Naive thymus-derived CD4-positive, alpha-beta T cell (primary cell): ENCODE measurements around the gene PGC. TPM values are rescaled to one million over a fixed set of nuclear protein-coding genes. Genes with fewer than 3 reads are reported as not detected.

Experiments used
- ATAC-seq: fragments of 150-1000 bp; cut with Tn5 transposase; 2 replicates; pipeline ENCODE4 v1.10.0; 2021; ENCODE audit warnings: mild to moderate bottlenecking, moderate library complexity
- CTCF ChIA-PET: fragments of 350-600 bp; sonication (Branson Sonifier 250); formaldehyde crosslinking; loops from one replicate; lab custom pipeline; 2021; ENCODE audit warnings: antibody characterized with exemption; lab: Charles Lee
- POLR2A ChIA-PET: fragments of 350-600 bp; sonication (Branson Sonifier 250); formaldehyde crosslinking; loops from one replicate; lab custom pipeline; 2021; ENCODE audit warnings: antibody characterized with exemption, inconsistent platforms; lab: Charles Lee
- DNase-seq, 9 donors: peaks; one replicate each; pipeline versions ENCODE4 v3.0.0 to v3.0.0-alpha.2; 2020 to 2022; ENCODE audit warnings: mixed read lengths in 1 of 9
- H3K27ac ChIP-seq: one replicate; pipeline ENCODE4 v1.7.0; 2013; ENCODE audit warnings: mild to moderate bottlenecking, low read depth, low read length, moderate library complexity
- H3K27me3 ChIP-seq, 2 donors: one replicate each; pipeline ENCODE4 v1.7.0; 2013; ENCODE audit warnings: low read length in 2 of 2, mild to moderate bottlenecking in 2 of 2, moderate library complexity in 2 of 2; ENCODE audit not compliant: control insufficient read depth in 2 of 2, insufficient read depth in 2 of 2
- H3K36me3 ChIP-seq, 3 experiments: 1 replicate in 2 of 3; 2 replicates in 1 of 3; pipeline ENCODE4 v1.7.0; 2013; ENCODE audit warnings: low read length in 3 of 3, mild to moderate bottlenecking in 3 of 3, moderate library complexity in 1 of 3; ENCODE audit not compliant: insufficient read depth in 3 of 3, control insufficient read depth in 2 of 3
- H3K4me1 ChIP-seq, 2 donors: one replicate each; pipeline ENCODE4 v1.7.0; 2013; ENCODE audit warnings: low read length in 2 of 2, mild to moderate bottlenecking in 2 of 2, moderate library complexity in 1 of 2; ENCODE audit not compliant: control insufficient read depth in 2 of 2, insufficient read depth in 2 of 2
- H3K4me3 ChIP-seq: 2 replicates; pipeline ENCODE4 v1.7.0; 2013; ENCODE audit warnings: mild to moderate bottlenecking, low read length
- H3K9me3 ChIP-seq, 3 experiments: 1 replicate in 2 of 3; 2 replicates in 1 of 3; pipeline ENCODE4 v1.7.0; 2013; ENCODE audit warnings: low read length in 3 of 3; ENCODE audit not compliant: control insufficient read depth in 2 of 3
- H3K27ac Mint-ChIP-seq, 9 donors: one replicate each; pipeline ENCODE4 v1.8.0; 2020 to 2022; ENCODE audit warnings: mixed read lengths in 9 of 9, mild to moderate bottlenecking in 8 of 9, moderate library complexity in 5 of 9, inconsistent platforms in 2 of 9
- H3K27me3 Mint-ChIP-seq, 5 donors: one replicate each; pipeline ENCODE4 v1.8.0; 2021 to 2022; ENCODE audit warnings: mixed read lengths in 5 of 5, mild to moderate bottlenecking in 1 of 5
- H3K36me3 Mint-ChIP-seq, 5 donors: one replicate each; pipeline ENCODE4 v1.8.0; 2020 to 2022; ENCODE audit warnings: mixed read lengths in 5 of 5, mild to moderate bottlenecking in 3 of 5, inconsistent platforms in 1 of 5
- H3K4me1 Mint-ChIP-seq, 7 donors: one replicate each; pipeline ENCODE4 v1.8.0; 2020 to 2022; ENCODE audit warnings: mixed read lengths in 7 of 7, mild to moderate bottlenecking in 3 of 7, inconsistent platforms in 1 of 7
- H3K4me3 Mint-ChIP-seq, 10 donors: one replicate each; pipeline ENCODE4 v1.8.0; 2020 to 2022; ENCODE audit warnings: mild to moderate bottlenecking in 10 of 10, mixed read lengths in 10 of 10, moderate library complexity in 6 of 10, inconsistent platforms in 2 of 10
- H3K9me3 Mint-ChIP-seq, 11 donors: one replicate each; pipeline ENCODE4 v1.8.0; 2020 to 2022; ENCODE audit warnings: mixed read lengths in 11 of 11, mild to moderate bottlenecking in 4 of 11, inconsistent platforms in 1 of 11, moderate library complexity in 1 of 11
- intact Hi-C, 2 donors: fragments of 100-400 bp; cut with micrococcal nuclease; formaldehyde crosslinking; loops; one replicate each; pipeline ENCODE4 v1.15.1; 2023
- polyA plus RNA-seq, 2 donors: library from polyadenylated mRNA; unstranded; fragments of 300-500 nt; fragmentation: Illumina TruSeq; gene quantifications; one replicate each; pipeline ENCODE4 v1.2.3, GENCODE V29; 2021
- total RNA-seq, 6 experiments: library from RNA in 5 of 6; stranded (reverse) in 5 of 6; gene quantifications; 1 replicate in 5 of 6; 2 replicates in 1 of 6; pipeline ENCODE4 v1.2.3 and lab custom pipeline; 2021 to 2026

PGC gene
- total and polyA plus RNA-seq, 7 experiments from 2014 or later: not detected

DNA sequence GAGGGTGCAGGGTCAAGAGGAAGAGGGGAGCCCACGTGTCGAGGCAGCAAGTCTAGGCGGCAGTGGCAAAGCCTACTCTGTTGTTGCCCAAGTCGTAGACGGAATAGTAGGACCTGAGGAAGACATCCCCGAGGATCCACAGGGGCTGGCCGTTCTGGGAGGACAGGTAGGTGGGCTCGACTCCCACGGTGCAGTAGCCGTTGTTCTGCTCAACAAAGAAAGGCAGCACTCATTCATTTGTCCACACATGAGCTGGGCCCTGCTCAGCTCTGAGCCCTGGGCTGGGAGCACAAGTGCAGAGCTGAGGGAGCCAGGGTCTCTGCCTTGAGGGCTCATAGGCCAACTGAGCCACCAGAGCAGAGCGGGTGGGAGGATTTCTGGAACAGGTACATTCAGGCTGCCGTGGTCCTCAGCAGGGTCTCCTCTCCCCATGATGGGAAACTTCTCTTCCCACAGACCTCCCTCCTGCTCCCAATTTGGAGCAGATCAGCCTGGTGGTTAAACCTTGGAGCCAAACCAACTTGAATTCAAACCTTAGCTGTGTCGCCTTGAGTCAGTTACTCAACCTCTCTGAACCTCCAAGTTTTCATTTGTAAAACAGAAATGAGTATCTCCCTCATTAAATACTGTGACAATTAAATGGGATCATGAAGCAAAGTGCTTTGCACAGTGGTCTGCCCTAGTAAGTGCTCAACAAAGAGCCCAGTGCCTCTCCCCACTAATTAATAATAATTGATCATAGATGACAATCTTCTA, 10.2 kb downstream of the PGC start:
- Mint-ChIP-seq H3K4me3 (peak overlapping the region in 2 of 10 donors; percentile 15 to 34), H3K9me3 (no peaks in the 10 kb centered on the region), H3K4me1 (peaks cover 7 to 23% (median 17%) of the 10 kb centered on the region in 7 donors), H3K36me3 (no peaks in the 10 kb centered on the region), H3K27ac (no peak overlapping the region), H3K27me3 (no peaks in the 10 kb centered on the region)
- ATAC-seq (no peak), DNase-seq (no peak)
- ChIA-PET CTCF (no interaction called here), POLR2A (no interaction called here)
- H3K36me3 ChIP-seq: peaks cover 0 to 4% (median 0%) of the 10 kb centered on the region in 3 experiments
- no peaks in the 10 kb centered on the region for H3K9me3 ChIP-seq
- H3K27ac ChIP-seq: no peak overlapping the region
- peaks cover 23 to 25% of the 10 kb centered on the region in 2 donors for H3K4me1 ChIP-seq
- no peak overlapping the region for H3K4me3 ChIP-seq
- no peaks in the 10 kb centered on the region for H3K27me3 ChIP-seq
- intact Hi-C loops: loop anchor here in 1 of 2 donors (10.0 kb wide), 2 partner anchors 1318 to 1488 kb away; partner anchors contain the start of genes CUL7, DNPH1, KLC4 and MRPL2

DNA sequence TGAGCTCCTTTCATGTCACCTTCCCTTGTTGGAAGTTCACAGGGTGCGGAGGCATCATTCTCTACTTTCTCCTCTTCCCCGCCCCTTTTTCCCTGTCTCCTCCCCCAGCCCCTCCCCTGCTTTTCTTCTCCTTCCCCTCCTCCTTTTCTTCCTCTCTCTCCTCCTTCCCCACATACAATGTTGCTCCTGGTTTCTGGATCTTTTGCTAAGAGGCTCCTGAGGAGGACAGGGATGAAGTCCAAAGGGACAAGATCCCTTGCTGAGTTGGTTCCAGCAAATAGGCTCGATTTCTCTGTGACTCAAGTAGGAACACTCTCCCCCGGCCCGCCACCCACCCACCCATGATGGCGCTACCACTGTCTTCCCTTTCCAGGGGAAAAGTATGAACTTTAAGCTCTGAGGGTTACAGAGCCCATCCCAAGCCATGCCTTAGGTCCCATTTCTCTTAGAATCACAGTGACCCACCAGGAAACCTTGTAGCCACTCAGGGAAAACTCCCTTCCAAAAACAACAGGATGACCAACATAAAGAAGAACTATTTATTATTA, 10.9 kb downstream of the PGC start:
- ATAC-seq (no peak), DNase-seq (no peak)
- ChIA-PET CTCF (interaction anchor here (1.0 to 2.3 kb wide), 2 partner anchors 17 to 51 kb away, joined by 3 to 12 read pairs; partner anchors contain the start of gene TOMM6), POLR2A (interaction anchor here (0.6 kb wide), 2 partner anchors 831 to 1647 kb away, joined by 3 to 4 read pairs; no protein-coding TSS in a partner anchor)
- intact Hi-C loops: loop anchor here in 1 of 2 donors (10.0 kb wide), 2 partner anchors 1319 to 1489 kb away; partner anchors contain the start of genes CUL7, DNPH1, KLC4 and MRPL2
- H3K27me3 Mint-ChIP-seq: no peaks in the 10 kb centered on the region
- peak overlapping the region in 1 of 9 donors; percentile 34 for H3K27ac Mint-ChIP-seq
- H3K36me3 ChIP-seq: peaks cover 0 to 4% (median 0%) of the 10 kb centered on the region in 3 experiments
- H3K36me3 Mint-ChIP-seq: no peaks in the 10 kb centered on the region
- no peak overlapping the region for H3K27ac ChIP-seq
- peak overlapping the region in 5 of 10 donors; percentile 23 to 85 (median 41) for H3K4me3 Mint-ChIP-seq
- H3K27me3 ChIP-seq: no peaks in the 10 kb centered on the region
- peaks cover 28 to 31% of the 10 kb centered on the region in 2 donors for H3K4me1 ChIP-seq
- H3K4me3 ChIP-seq: no peak overlapping the region
- no peaks in the 10 kb centered on the region for H3K9me3 ChIP-seq
- H3K9me3 Mint-ChIP-seq: no peaks in the 10 kb centered on the region
- H3K4me1 Mint-ChIP-seq: peaks cover 10 to 27% (median 21%) of the 10 kb centered on the region in 7 donors

DNA sequence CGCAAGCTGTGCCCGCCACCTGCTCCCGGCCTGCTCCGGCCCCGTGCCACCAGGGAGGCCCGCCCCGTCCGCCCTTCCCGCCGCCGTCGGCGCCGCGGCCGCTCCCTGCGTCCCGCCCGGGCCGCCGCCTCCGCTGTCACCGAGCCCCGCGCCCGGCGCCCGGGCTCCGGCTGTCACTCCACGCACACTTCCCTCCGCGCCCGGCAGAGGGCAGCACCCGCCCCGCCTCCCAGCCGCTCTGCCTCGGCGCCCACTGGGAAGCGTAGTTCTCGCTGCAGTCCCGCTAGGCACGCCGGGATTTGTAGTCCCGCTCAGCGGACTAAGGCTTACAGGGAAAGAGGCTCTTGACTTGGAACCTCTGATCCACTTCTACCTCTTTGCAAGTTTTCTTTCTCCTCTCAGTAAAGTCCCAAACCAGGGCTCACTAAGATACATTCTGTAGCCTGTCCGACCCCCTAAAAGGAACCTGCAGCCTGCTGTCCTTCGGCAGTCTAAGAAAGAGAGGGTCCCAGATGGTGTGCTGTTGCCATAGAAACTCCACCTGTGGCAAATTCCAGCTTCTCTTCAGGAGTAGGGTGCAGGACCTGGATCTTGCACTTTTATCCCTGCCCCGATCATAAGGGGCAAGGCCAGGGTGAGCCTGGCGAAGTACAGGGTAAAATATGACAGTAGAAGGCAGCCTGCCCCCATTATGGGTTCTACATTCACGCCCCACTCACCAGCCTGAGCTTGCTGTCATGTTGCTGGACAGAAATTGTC, 11.6 kb downstream of the PGC start, which contains the start of gene TFEB:
TFEB (minus strand) TSS at position 182 of the 759 bp plus-strand sequence. CDS start 44,395 bp downstream, outside the sequence.
- ChIA-PET POLR2A (interaction anchor here (0.6 to 2.2 kb wide), 4 partner anchors 49 to 1648 kb away, joined by 3 to 7 read pairs (median 4); no protein-coding TSS in a partner anchor), CTCF (interaction anchor here (0.6 to 2.3 kb wide), 3 partner anchors 16 to 52 kb away, joined by 3 to 12 read pairs (median 3); partner anchors contain the start of gene TOMM6)
- Mint-ChIP-seq H3K4me1 (peaks cover 14 to 33% (median 25%) of the 10 kb centered on the region in 7 donors), H3K36me3 (no peaks in the 10 kb centered on the region), H3K9me3 (no peaks in the 10 kb centered on the region), H3K27me3 (no peaks in the 10 kb centered on the region), H3K4me3 (peak within 1 kb of the TSS; percentile 66 to 89 (median 80)), H3K27ac (peak within 1 kb of the TSS in 8 of 9 donors; percentile 34 to 84 (median 62))
- intact Hi-C loops: loop anchor here (1.0 to 10.0 kb wide), 19 partner anchors 28 to 1893 kb away; partner anchors contain the start of genes BYSL (in 2 of the 2), MED20 (in 2 of the 2), MRPS10 (in 2 of the 2) and PRICKLE4 (in 2 of the 2)
- peak; percentile 87 for ATAC-seq
- Histone ChIP-seq H3K4me3 (peak within 1 kb of the TSS; percentile 57), H3K27ac (peak within 1 kb of the TSS; percentile 80), H3K36me3 (peaks cover 0 to 4% (median 0%) of the 10 kb centered on the region in 3 experiments), H3K4me1 (peaks cover 33 to 38% of the 10 kb centered on the region in 2 donors), H3K9me3 (no peaks in the 10 kb centered on the region), H3K27me3 (no peaks in the 10 kb centered on the region)
- DNase-seq: peak; percentile 88 to 98 (median 93)

DNA sequence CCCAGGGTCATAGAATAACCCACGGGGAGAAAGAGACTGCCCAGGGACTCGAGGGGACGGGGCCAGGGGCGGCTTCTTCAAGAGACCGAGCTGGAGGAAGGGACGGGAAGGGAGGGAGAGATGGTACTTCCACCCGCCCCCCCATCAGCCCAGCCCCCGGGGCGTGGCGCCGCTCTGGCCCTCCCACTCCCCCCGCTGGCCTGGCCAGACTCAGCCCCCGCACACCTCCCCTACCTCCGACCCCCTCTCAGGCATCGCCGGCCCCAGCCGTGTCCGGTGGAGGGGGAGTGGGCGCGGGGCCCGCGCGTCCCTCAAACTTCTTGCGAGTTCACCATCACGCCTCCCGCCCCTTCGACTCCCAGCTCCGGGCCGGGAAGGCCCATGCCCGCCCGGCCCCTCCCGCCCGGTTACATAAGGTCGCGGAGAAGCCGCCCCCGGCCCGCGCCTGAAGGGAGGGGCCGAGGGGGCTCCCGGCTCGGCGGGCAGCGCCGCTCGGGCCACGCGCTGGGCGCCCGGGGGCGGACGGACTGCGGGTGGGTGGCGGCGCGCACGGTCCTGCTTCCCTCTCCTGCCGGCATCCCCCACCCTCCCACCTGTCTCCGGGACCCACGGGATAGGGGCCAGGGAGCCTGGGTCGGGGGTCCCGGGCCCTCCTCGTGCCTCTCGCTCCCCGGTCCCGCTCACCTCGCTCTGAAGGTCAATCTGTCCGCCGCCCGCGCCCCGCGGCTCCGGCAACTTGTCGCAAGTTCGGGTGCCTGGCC, 12.4 kb downstream of the PGC start:
- CTCF ChIA-PET: interaction anchor here (0.6 to 2.3 kb wide), 9 partner anchors 8 to 482 kb away, joined by 3 to 12 read pairs (median 3); partner anchors contain the start of genes MRPS10 and TOMM6
- peak overlapping the region; percentile 57 for H3K4me3 ChIP-seq

More for the DNA sequence above, 12.4 kb downstream of the PGC start:
- Histone ChIP-seq H3K27me3 (no peaks in the 10 kb centered on the region), H3K27ac (peak overlapping the region; percentile 80), H3K9me3 (no peaks in the 10 kb centered on the region), H3K36me3 (peaks cover 0 to 4% (median 0%) of the 10 kb centered on the region in 3 experiments), H3K4me1 (peaks cover 38 to 45% of the 10 kb centered on the region in 2 donors)
- ATAC-seq (peak; percentile 29), DNase-seq (peak; percentile 32 to 76 (median 48))
- no peaks in the 10 kb centered on the region for H3K27me3 Mint-ChIP-seq
- POLR2A ChIA-PET: interaction anchor here (0.6 to 2.8 kb wide), 7 partner anchors 43 to 829 kb away, joined by 3 to 17 read pairs (median 6); partner anchors contain the start of genes TAF8, TOMM6 and UBR2
- H3K36me3 Mint-ChIP-seq: no peaks in the 10 kb centered on the region
- peaks cover 14 to 40% (median 33%) of the 10 kb centered on the region in 7 donors for H3K4me1 Mint-ChIP-seq
- H3K4me3 Mint-ChIP-seq: peak overlapping the region; percentile 65 to 89 (median 74)
- H3K9me3 Mint-ChIP-seq: no peaks in the 10 kb centered on the region
- intact Hi-C loops: loop anchor here (1.0 to 10.0 kb wide), 22 partner anchors 28 to 1894 kb away; partner anchors contain the start of genes BYSL (in 2 of the 2), MED20 (in 2 of the 2), MRPS10 (in 2 of the 2) and PRICKLE4 (in 2 of the 2)
- H3K27ac Mint-ChIP-seq: peak overlapping the region in 4 of 9 donors; percentile 21 to 66 (median 44)
